K562 (cell line): ENCODE measurements around the gene CCNDBP1. TPM values are rescaled to one million over a fixed set of nuclear protein-coding genes. Genes with fewer than 3 reads are reported as not detected.
A peak's percentile ranks its signal among the peaks of the same experiment; 100 is the strongest.

Experiments
- CBX3 ChIP-seq, 2 experiments: IDR thresholded peaks; 1 replicate in 1 of 2; 2 replicates in 1 of 2; pipeline ENCODE4 v1.6.1; 2012; ENCODE audit warnings: inconsistent platforms in 2 of 2, low read length in 2 of 2, borderline replicate concordance in 1 of 2, control low read depth in 1 of 2
- CBX5 ChIP-seq: IDR thresholded peaks from 2 replicates; pipeline ENCODE4 v1.6.1; 2014; ENCODE audit warnings: low read depth, borderline replicate concordance
- CHD1 ChIP-seq: fragments of 200-600 bp; sonication (generic); IDR thresholded peaks from one replicate; pipeline ENCODE4 v1.6.1; 2012; ENCODE audit warnings: mild to moderate bottlenecking, moderate library complexity, low read length, inconsistent platforms
- E4F1 ChIP-seq: fragments of 250-450 bp; sonication (Bioruptor Pico); IDR thresholded peaks from 2 replicates; pipeline ENCODE4 v1.5.0; 2021; ENCODE audit warnings: mild to moderate bottlenecking, borderline replicate concordance
- GABPA ChIP-seq: fragments of 200-800 bp; sonication (Bioruptor generic); conservative IDR thresholded peaks from 2 replicates; pipeline ENCODE4 v1.6.1; 2016; ENCODE audit warnings: low read depth, missing genetic modification characterization, missing compliant biosample characterization
- MEF2D ChIP-seq: conservative IDR thresholded peaks from 2 replicates; pipeline ENCODE4 v1.6.1; 2016; ENCODE audit warnings: low read depth, missing genetic modification characterization, missing compliant biosample characterization
- MTF1 ChIP-seq: fragments of 250-450 bp; sonication (Bioruptor Pico); IDR thresholded peaks from 2 replicates; pipeline ENCODE4 v1.9.0; 2021; ENCODE audit warnings: moderate library complexity, mild to moderate bottlenecking, inconsistent platforms, borderline replicate concordance
- PATZ1 ChIP-seq: fragments of 250-450 bp; sonication (Bioruptor Pico); IDR thresholded peaks from 2 replicates; pipeline ENCODE4 v1.5.0; 2020; ENCODE audit warnings: mild to moderate bottlenecking, borderline replicate concordance
- POLR2B ChIP-seq: fragments of 450-650 bp; IDR thresholded peaks from 2 replicates; pipeline ENCODE4 v1.6.1; 2018; ENCODE audit warnings: low read depth; ENCODE audit not compliant: partially characterized antibody
- POLR3G ChIP-seq: IDR thresholded peaks from 2 replicates; pipeline ENCODE4 v1.6.1; 2011; ENCODE audit not compliant: insufficient read length, insufficient replicate concordance; ENCODE audit errors: extremely low read depth
- TEAD4 ChIP-seq, 2 experiments: sonication (generic) in 1 of 2; formaldehyde crosslinking in 1 of 2; IDR thresholded peaks; 2 replicates each; pipeline versions ENCODE4 v1.6.1 to v1.8.0; 2012 to 2022; ENCODE audit warnings: borderline replicate concordance in 1 of 2, inconsistent platforms in 1 of 2, low read length in 1 of 2, mild to moderate bottlenecking in 1 of 2, missing genetic modification reagents in 1 of 2
- U2AF1 ChIP-seq: fragments of 200-400 bp; formaldehyde crosslinking; optimal IDR thresholded peaks from 2 replicates; pipeline ENCODE3; 2017; ENCODE audit warnings: mild to moderate bottlenecking, low read depth, low read length, moderate library complexity
- XRCC5 ChIP-seq: fragments of 200-400 bp; formaldehyde crosslinking; IDR thresholded peaks from 2 replicates; pipeline ENCODE4 v1.6.1; 2017; ENCODE audit warnings: low read depth, mild to moderate bottlenecking, low read length
- ZBED1 ChIP-seq: IDR thresholded peaks from 2 replicates; pipeline ENCODE4 v1.6.1; 2014
- ZBTB26 ChIP-seq: fragments of 450-650 bp; formaldehyde crosslinking; IDR thresholded peaks from 2 replicates; pipeline ENCODE4 v1.4.0; 2022; ENCODE audit warnings: missing genetic modification characterization
- ZFP1 ChIP-seq: fragments of 450-650 bp; formaldehyde crosslinking; IDR thresholded peaks from 2 replicates; pipeline ENCODE4 v1.4.0; 2020; ENCODE audit warnings: mild to moderate bottlenecking, mixed read lengths
- ZNF699 ChIP-seq: fragments of 250-450 bp; sonication (Bioruptor Pico); IDR thresholded peaks from 2 replicates; pipeline ENCODE4 v1.8.0; 2021; ENCODE audit warnings: mild to moderate bottlenecking, moderate library complexity; ENCODE audit not compliant: insufficient replicate concordance
- ZNF76 ChIP-seq: fragments of 250-450 bp; sonication (Bioruptor Pico); IDR thresholded peaks from 2 replicates; pipeline ENCODE4 v1.4.0; 2020; ENCODE audit warnings: mild to moderate bottlenecking, moderate library complexity, borderline replicate concordance
- polyA plus RNA-seq, 8 experiments: library from polyadenylated mRNA; depleted of rRNA in 4 of 8; stranded (reverse) in 5 of 8; unstranded in 3 of 8; fragments of >200 nt; fragmentation: Nextera tagmentation in 2 of 8; fragmentation: Illumina TruSeq in 1 of 8; extraction: Ambion mirVana in 2 of 8; extraction: Trizol in 1 of 8; gene quantifications; 2 replicates each; pipeline versions ENCODE4 v1.2.1 to v1.2.3, GENCODE V29; 2011 to 2014; ENCODE audit warnings: inconsistent platforms in 1 of 8, missing spikeins in 1 of 8
- total RNA-seq, 7 experiments: library from RNA; depleted of rRNA in 6 of 7; stranded (reverse); fragments of >200 nt in 6 of 7; fragmentation: Illumina TruSeq in 2 of 7; extraction: Trizol in 2 of 7; gene quantifications; 2 replicates each; pipeline versions ENCODE4 v1.2.1 to v1.2.3, GENCODE V29; 2011 to 2021; ENCODE audit warnings: low replicate concordance in 1 of 7

CCNDBP1 gene
- total and polyA plus RNA-seq, 9 of the 15 experiments (the other 6 are each of a cell fraction or from before 2014, with no cell fraction given): 37.0 to 111 (median 55.5) TPM

GRCh38 chr15:43185157-43186002 lies at the start of gene CCNDBP1 (continued):
- TF ChIP-seq MTF1 (no peak), ZBTB26 (CRISPR knock-in tag) (peak; percentile 87; the same call in 1 of the 2 replicates), ZNF76 (CRISPR knock-in tag) (no peak), POLR2B (peak; percentile 87), E4F1 (CRISPR knock-in tag) (no peak; the same call in 1 of the 2 replicates), ZFP1 (no peak), ZNF699 (CRISPR knock-in tag) (no peak), CBX5 (no peak), ZBED1 (no peak), U2AF1 (no peak), MEF2D (no peak), TEAD4 (IDR thresholded peaks at IDR 0.05; ENCODE audit: low read length) (no peak), TEAD4 (CRISPR knock-in tag; IDR thresholded peaks at IDR 0.05; ENCODE audit: borderline replicate concordance) (no peak), POLR3G (no peak), CBX3 (IDR thresholded peaks at IDR 0.05; ENCODE audit: borderline replicate concordance in 1 of 2, low read length in 2 of 2) (no peak; a peak in 1 of 3 replicates), GABPA (peak; percentile 90), XRCC5 (peak; percentile 7; the same call in 1 of the 2 replicates), PATZ1 (CRISPR knock-in tag) (no peak), CHD1 (no peak)
